CD4-positive, alpha-beta memory T cell (primary cell): ENCODE measurements around the gene SYNPR. TPM values are rescaled to one million over a fixed set of nuclear protein-coding genes. Genes with fewer than 3 reads are reported as not detected.

ENCODE experiments used
- CTCF ChIA-PET: fragments of 350-600 bp; sonication (Branson Sonifier 250); formaldehyde crosslinking; loops from one replicate; lab custom pipeline; 2021; ENCODE audit warnings: inconsistent platforms; ENCODE audit not compliant: partially characterized antibody; lab: Charles Lee
- POLR2A ChIA-PET: fragments of 350-600 bp; sonication (Branson Sonifier 250); formaldehyde crosslinking; loops from one replicate; lab custom pipeline; 2021; ENCODE audit not compliant: partially characterized antibody; lab: Charles Lee
- DNase-seq, 5 donors: peaks; one replicate each; pipeline versions ENCODE4 v3.0.0 to v3.0.0-alpha.2; 2020 to 2022; ENCODE audit warnings: mixed read lengths in 1 of 5
- H3K27ac ChIP-seq: one replicate; pipeline ENCODE4 v1.7.0; 2013; ENCODE audit warnings: low read depth, low read length
- H3K27me3 ChIP-seq: 2 replicates; pipeline ENCODE4 v1.7.0; 2013; ENCODE audit warnings: mild to moderate bottlenecking, low read length, moderate library complexity; ENCODE audit not compliant: insufficient read depth
- H3K36me3 ChIP-seq: 2 replicates; pipeline ENCODE4 v1.7.0; 2013; ENCODE audit warnings: mild to moderate bottlenecking, low read length, moderate library complexity; ENCODE audit not compliant: insufficient read depth
- H3K4me1 ChIP-seq: 2 replicates; pipeline ENCODE4 v1.7.0; 2013; ENCODE audit warnings: mild to moderate bottlenecking, low read length, moderate library complexity; ENCODE audit not compliant: insufficient read depth
- H3K4me3 ChIP-seq, 2 donors: one replicate each; pipeline ENCODE4 v1.7.0; 2013; ENCODE audit warnings: low read length in 2 of 2, mild to moderate bottlenecking in 1 of 2
- H3K9me3 ChIP-seq, 2 donors: one replicate each; pipeline ENCODE4 v1.7.0; 2013; ENCODE audit warnings: low read length in 2 of 2, control low read depth in 1 of 2; ENCODE audit not compliant: control insufficient read depth in 1 of 2
- H3K27ac Mint-ChIP-seq, 7 donors: one replicate each; pipeline ENCODE4 v1.8.0; 2020 to 2021; ENCODE audit warnings: mixed read lengths in 7 of 7, mild to moderate bottlenecking in 6 of 7, inconsistent platforms in 3 of 7, moderate library complexity in 3 of 7
- H3K27me3 Mint-ChIP-seq, 2 donors: one replicate each; pipeline ENCODE4 v1.8.0; 2020 to 2021; ENCODE audit warnings: mixed read lengths in 2 of 2
- H3K36me3 Mint-ChIP-seq, 2 donors: one replicate each; pipeline ENCODE4 v1.8.0; 2020 to 2021; ENCODE audit warnings: mixed read lengths in 2 of 2, inconsistent platforms in 1 of 2, mild to moderate bottlenecking in 1 of 2
- H3K4me1 Mint-ChIP-seq, 4 donors: one replicate each; pipeline ENCODE4 v1.8.0; 2020 to 2021; ENCODE audit warnings: mixed read lengths in 4 of 4, mild to moderate bottlenecking in 1 of 4
- H3K4me3 Mint-ChIP-seq, 8 donors: one replicate each; pipeline ENCODE4 v1.8.0; 2020 to 2021; ENCODE audit warnings: mixed read lengths in 8 of 8, mild to moderate bottlenecking in 7 of 8, moderate library complexity in 6 of 8, inconsistent platforms in 3 of 8
- H3K9me3 Mint-ChIP-seq, 8 donors: one replicate each; pipeline ENCODE4 v1.8.0; 2020 to 2021; ENCODE audit warnings: mixed read lengths in 8 of 8, mild to moderate bottlenecking in 5 of 8, inconsistent platforms in 3 of 8, moderate library complexity in 1 of 8
- intact Hi-C: fragments of 100-400 bp; cut with micrococcal nuclease; formaldehyde crosslinking; loops from one replicate; pipeline ENCODE4 v1.15.1; 2023
- polyA plus RNA-seq, 2 donors: library from polyadenylated mRNA; unstranded; fragments of 300-500 nt; fragmentation: Illumina TruSeq; gene quantifications; one replicate each; pipeline ENCODE4 v1.2.3, GENCODE V29; 2021
- total RNA-seq, 2 experiments: library from RNA; stranded (reverse); gene quantifications; one replicate each; pipeline ENCODE4 v1.2.3, GENCODE V29; 2021

SYNPR gene
- total and polyA plus RNA-seq, 4 experiments from 2014 or later: not detected

- H3K27ac ChIP-seq: no peak overlapping the region
- H3K4me3 ChIP-seq: no peak overlapping the region
- Mint-ChIP-seq H3K36me3 (no peaks in the 10 kb centered on the region), H3K4me1 (no peaks in the 10 kb centered on the region), H3K27ac (no peak overlapping the region), H3K27me3 (no peaks in the 10 kb centered on the region), H3K9me3 (peaks cover 0 to 6% (median 1%) of the 10 kb centered on the region in 8 donors), H3K4me3 (no peak overlapping the region)
- H3K36me3 ChIP-seq: no peaks in the 10 kb centered on the region
- no peaks in the 10 kb centered on the region for H3K27me3 ChIP-seq
- no peaks in the 10 kb centered on the region for H3K9me3 ChIP-seq
- ChIA-PET POLR2A (no interaction called here), CTCF (no interaction called here)
- no peak for DNase-seq
- intact Hi-C loops: no loop called here
- H3K4me1 ChIP-seq: no peaks in the 10 kb centered on the region
These were observed 178.8 kb downstream of the SYNPR start for GRCh38 chr3:63456901-63457300.

GRCh38 chr3:63458405-63458804 is 180.3 kb downstream of the SYNPR start:
- H3K27me3 ChIP-seq: no peaks in the 10 kb centered on the region
- ChIA-PET POLR2A (no interaction called here), CTCF (no interaction called here)
- no peaks in the 10 kb centered on the region for H3K36me3 ChIP-seq
- no peaks in the 10 kb centered on the region for H3K27me3 Mint-ChIP-seq
- H3K27ac ChIP-seq: no peak overlapping the region
- H3K36me3 Mint-ChIP-seq: no peaks in the 10 kb centered on the region
- no peaks in the 10 kb centered on the region for H3K4me1 ChIP-seq
- no peak for DNase-seq
- intact Hi-C loops: no loop called here
- H3K9me3 ChIP-seq: no peaks in the 10 kb centered on the region
- no peak overlapping the region for H3K4me3 Mint-ChIP-seq
- H3K4me1 Mint-ChIP-seq: no peaks in the 10 kb centered on the region
- H3K4me3 ChIP-seq: no peak overlapping the region
- peaks cover 0 to 4% (median 0%) of the 10 kb centered on the region in 8 donors for H3K9me3 Mint-ChIP-seq
- H3K27ac Mint-ChIP-seq: no peak overlapping the region

GRCh38 chr3:63462732-63463131 is 184.6 kb downstream of the SYNPR start:
- H3K27ac ChIP-seq: no peak overlapping the region
- Mint-ChIP-seq H3K9me3 (peaks cover 0 to 9% (median 3%) of the 10 kb centered on the region in 8 donors), H3K4me3 (no peak overlapping the region), H3K36me3 (no peaks in the 10 kb centered on the region), H3K4me1 (no peaks in the 10 kb centered on the region), H3K27ac (no peak overlapping the region), H3K27me3 (no peaks in the 10 kb centered on the region)
- H3K4me3 ChIP-seq: no peak overlapping the region
- H3K36me3 ChIP-seq: no peaks in the 10 kb centered on the region
- no peaks in the 10 kb centered on the region for H3K4me1 ChIP-seq
- no peak for DNase-seq
- ChIA-PET CTCF (no interaction called here), POLR2A (no interaction called here)
- intact Hi-C loops: no loop called here
- no peaks in the 10 kb centered on the region for H3K9me3 ChIP-seq
- no peaks in the 10 kb centered on the region for H3K27me3 ChIP-seq

GRCh38 chr3:63467392-63467791 is 189.3 kb downstream of the SYNPR start:
- Histone ChIP-seq H3K27me3 (no peaks in the 10 kb centered on the region), H3K36me3 (no peaks in the 10 kb centered on the region), H3K27ac (no peak overlapping the region), H3K9me3 (no peaks in the 10 kb centered on the region), H3K4me1 (no peaks in the 10 kb centered on the region), H3K4me3 (no peak overlapping the region)
- POLR2A ChIA-PET: no interaction called here
- Mint-ChIP-seq H3K27me3 (no peaks in the 10 kb centered on the region), H3K27ac (no peak overlapping the region), H3K4me1 (no peaks in the 10 kb centered on the region), H3K36me3 (no peaks in the 10 kb centered on the region), H3K4me3 (no peak overlapping the region), H3K9me3 (peaks cover 0 to 13% (median 3%) of the 10 kb centered on the region in 8 donors)
- intact Hi-C loops: no loop called here
- DNase-seq: no peak
- CTCF ChIA-PET: no interaction called here

GRCh38 chr3:63470745-63471144 is 192.6 kb downstream of the SYNPR start:
- H3K9me3 Mint-ChIP-seq: peaks cover 0 to 13% (median 3%) of the 10 kb centered on the region in 8 donors
- CTCF ChIA-PET: no interaction called here
- POLR2A ChIA-PET: no interaction called here
- DNase-seq: no peak
- Histone ChIP-seq H3K27me3 (no peaks in the 10 kb centered on the region), H3K27ac (no peak overlapping the region), H3K9me3 (no peaks in the 10 kb centered on the region), H3K36me3 (no peaks in the 10 kb centered on the region), H3K4me3 (no peak overlapping the region), H3K4me1 (no peaks in the 10 kb centered on the region)
- intact Hi-C loops: no loop called here
- H3K4me3 Mint-ChIP-seq: no peak overlapping the region
- H3K27ac Mint-ChIP-seq: no peak overlapping the region
- no peaks in the 10 kb centered on the region for H3K4me1 Mint-ChIP-seq
- peaks cover 0 to 1% of the 10 kb centered on the region in 2 donors for H3K27me3 Mint-ChIP-seq
- no peaks in the 10 kb centered on the region for H3K36me3 Mint-ChIP-seq

GRCh38 chr3:63471781-63472180 is 193.7 kb downstream of the SYNPR start:
- Mint-ChIP-seq H3K27ac (no peak overlapping the region), H3K9me3 (peaks cover 0 to 6% (median under 1%) of the 10 kb centered on the region in 8 donors), H3K27me3 (peaks cover 0 to 1% of the 10 kb centered on the region in 2 donors), H3K4me3 (no peak overlapping the region), H3K36me3 (no peaks in the 10 kb centered on the region), H3K4me1 (no peaks in the 10 kb centered on the region)
- DNase-seq: no peak
- intact Hi-C loops: no loop called here
- Histone ChIP-seq H3K27me3 (no peaks in the 10 kb centered on the region), H3K4me3 (no peak overlapping the region), H3K27ac (no peak overlapping the region), H3K9me3 (no peaks in the 10 kb centered on the region), H3K4me1 (no peaks in the 10 kb centered on the region), H3K36me3 (no peaks in the 10 kb centered on the region)
- ChIA-PET POLR2A (no interaction called here), CTCF (no interaction called here)

GRCh38 chr3:63473641-63474166 is 195.6 kb downstream of the SYNPR start:
- H3K4me3 ChIP-seq: no peak overlapping the region
- ChIA-PET CTCF (no interaction called here), POLR2A (no interaction called here)
- Mint-ChIP-seq H3K27ac (no peak overlapping the region), H3K27me3 (peaks cover 0 to 1% of the 10 kb centered on the region in 2 donors), H3K4me3 (no peak overlapping the region), H3K9me3 (peaks cover 0 to 6% (median under 1%) of the 10 kb centered on the region in 8 donors), H3K4me1 (no peaks in the 10 kb centered on the region), H3K36me3 (no peaks in the 10 kb centered on the region)
- no peaks in the 10 kb centered on the region for H3K4me1 ChIP-seq
- no peaks in the 10 kb centered on the region for H3K36me3 ChIP-seq
- no peaks in the 10 kb centered on the region for H3K9me3 ChIP-seq
- DNase-seq: no peak
- no peaks in the 10 kb centered on the region for H3K27me3 ChIP-seq
- no peak overlapping the region for H3K27ac ChIP-seq
- intact Hi-C loops: no loop called here
